Measurements from ENCODE around the gene CIPC.

CIPC gene

GRCh38 chr14:77151918-77152588 is 54.0 kb downstream of the CIPC start:
- no peak for DNase-seq (ENCODE audit: low read depth in 2 of 2)

GRCh38 chr14:77153802-77154201 is 55.7 kb downstream of the CIPC start:
- DNase-seq (ENCODE audit: low read depth in 2 of 2), result no peak

GRCh38 chr14:77154421-77154820 is 56.4 kb downstream of the CIPC start:
- no peak for DNase-seq (ENCODE audit: low read depth in 2 of 2)

- no peak for DNase-seq (ENCODE audit: low read depth in 2 of 2)
These were observed 57.0 kb downstream of the CIPC start for GRCh38 chr14:77155083-77155482.

GRCh38 chr14:77157740-77158139 is 59.7 kb downstream of the CIPC start:
- no peak for DNase-seq (ENCODE audit: low read depth in 2 of 2)

GRCh38 chr14:77158175-77158881 is 60.3 kb downstream of the CIPC start:
- DNase-seq (ENCODE audit: low read depth in 2 of 2), result no peak

- no peak for DNase-seq (ENCODE audit: low read depth in 2 of 2)
These were observed 60.8 kb downstream of the CIPC start for GRCh38 chr14:77158882-77159255.

GRCh38 chr14:77161011-77161410 is 63.0 kb downstream of the CIPC start:
- DNase-seq (ENCODE audit: low read depth in 2 of 2), result no peak

Data from stimulated activated CD8-positive, alpha-beta memory T cell treated with anti-CD3 and anti-CD28 coated beads, Interleukin-7, amount 100 ng/mL, for 1 hour (primary cell).